CD8-positive, alpha-beta memory T cell (primary cell): ENCODE data around the gene APH1A. TPM values are rescaled to one million over a fixed set of nuclear protein-coding genes. Genes with fewer than 3 reads are reported as not detected.
"Not testable (repeated sequence)": the region's sequence is repeated elsewhere in the genome, so short reads cannot be mapped to it uniquely, and the experiment has no call there.

Experiments
- CTCF ChIA-PET: fragments of 350-600 bp; sonication (Branson Sonifier 250); formaldehyde crosslinking; loops from one replicate; lab custom pipeline; 2021; ENCODE audit warnings: antibody characterized with exemption; lab: Charles Lee
- POLR2A ChIA-PET: fragments of 350-600 bp; sonication (Branson Sonifier 250); formaldehyde crosslinking; loops from one replicate; lab custom pipeline; 2021; ENCODE audit warnings: antibody characterized with exemption; lab: Charles Lee
- DNase-seq, 5 donors: peaks; one replicate each; pipeline versions ENCODE4 v3.0.0 to v3.0.0-alpha.2; 2020 to 2022; ENCODE audit warnings: mixed read lengths in 1 of 5
- H3K27ac ChIP-seq: one replicate; pipeline ENCODE4 v1.7.0; 2013; ENCODE audit warnings: low read depth, mild to moderate bottlenecking, low read length, moderate library complexity
- H3K27me3 ChIP-seq: 2 replicates; pipeline ENCODE4 v1.7.0; 2013; ENCODE audit warnings: low read length, mild to moderate bottlenecking; ENCODE audit not compliant: insufficient read depth, poor library complexity, severe bottlenecking
- H3K36me3 ChIP-seq: 2 replicates; pipeline ENCODE4 v1.7.0; 2013; ENCODE audit warnings: mild to moderate bottlenecking, low read length, moderate library complexity; ENCODE audit not compliant: insufficient read depth
- H3K4me1 ChIP-seq: 2 replicates; pipeline ENCODE4 v1.7.0; 2013; ENCODE audit warnings: mild to moderate bottlenecking, low read length, moderate library complexity; ENCODE audit not compliant: insufficient read depth
- H3K4me3 ChIP-seq: 2 replicates; pipeline ENCODE4 v1.7.0; 2013; ENCODE audit warnings: mild to moderate bottlenecking, low read length
- H3K9me3 ChIP-seq: 2 replicates; pipeline ENCODE4 v1.7.0; 2013; ENCODE audit warnings: mild to moderate bottlenecking, low read length
- H3K27ac Mint-ChIP-seq, 8 donors: one replicate each; pipeline ENCODE4 v1.8.0; 2020 to 2021; ENCODE audit warnings: mixed read lengths in 8 of 8, mild to moderate bottlenecking in 6 of 8, inconsistent platforms in 3 of 8, moderate library complexity in 3 of 8
- H3K27me3 Mint-ChIP-seq, 2 donors: one replicate each; pipeline ENCODE4 v1.8.0; 2020 to 2021; ENCODE audit warnings: mixed read lengths in 2 of 2, mild to moderate bottlenecking in 1 of 2, moderate library complexity in 1 of 2
- H3K36me3 Mint-ChIP-seq, 3 donors: one replicate each; pipeline ENCODE4 v1.8.0; 2020 to 2021; ENCODE audit warnings: mixed read lengths in 3 of 3, inconsistent platforms in 1 of 3, mild to moderate bottlenecking in 1 of 3
- H3K4me1 Mint-ChIP-seq, 3 donors: one replicate each; pipeline ENCODE4 v1.8.0; 2020 to 2021; ENCODE audit warnings: mixed read lengths in 3 of 3, inconsistent platforms in 1 of 3, mild to moderate bottlenecking in 1 of 3
- H3K4me3 Mint-ChIP-seq, 7 donors: one replicate each; pipeline ENCODE4 v1.8.0; 2020 to 2021; ENCODE audit warnings: mixed read lengths in 7 of 7, mild to moderate bottlenecking in 6 of 7, moderate library complexity in 4 of 7, inconsistent platforms in 2 of 7
- H3K9me3 Mint-ChIP-seq, 5 donors: one replicate each; pipeline ENCODE4 v1.8.0; 2020 to 2022; ENCODE audit warnings: mixed read lengths in 5 of 5, mild to moderate bottlenecking in 3 of 5, moderate library complexity in 2 of 5, inconsistent platforms in 1 of 5
- polyA plus RNA-seq: library from polyadenylated mRNA; unstranded; fragments of 300-500 nt; fragmentation: Illumina TruSeq; gene quantifications from one replicate; pipeline ENCODE4 v1.2.3, GENCODE V29; 2021
- total RNA-seq, 2 experiments: library from RNA; stranded (reverse); gene quantifications; one replicate each; pipeline ENCODE4 v1.2.3, GENCODE V29; 2021

APH1A gene
- total and polyA plus RNA-seq, 3 experiments from 2014 or later = 63.4 to 140 (median 139) TPM

DNA sequence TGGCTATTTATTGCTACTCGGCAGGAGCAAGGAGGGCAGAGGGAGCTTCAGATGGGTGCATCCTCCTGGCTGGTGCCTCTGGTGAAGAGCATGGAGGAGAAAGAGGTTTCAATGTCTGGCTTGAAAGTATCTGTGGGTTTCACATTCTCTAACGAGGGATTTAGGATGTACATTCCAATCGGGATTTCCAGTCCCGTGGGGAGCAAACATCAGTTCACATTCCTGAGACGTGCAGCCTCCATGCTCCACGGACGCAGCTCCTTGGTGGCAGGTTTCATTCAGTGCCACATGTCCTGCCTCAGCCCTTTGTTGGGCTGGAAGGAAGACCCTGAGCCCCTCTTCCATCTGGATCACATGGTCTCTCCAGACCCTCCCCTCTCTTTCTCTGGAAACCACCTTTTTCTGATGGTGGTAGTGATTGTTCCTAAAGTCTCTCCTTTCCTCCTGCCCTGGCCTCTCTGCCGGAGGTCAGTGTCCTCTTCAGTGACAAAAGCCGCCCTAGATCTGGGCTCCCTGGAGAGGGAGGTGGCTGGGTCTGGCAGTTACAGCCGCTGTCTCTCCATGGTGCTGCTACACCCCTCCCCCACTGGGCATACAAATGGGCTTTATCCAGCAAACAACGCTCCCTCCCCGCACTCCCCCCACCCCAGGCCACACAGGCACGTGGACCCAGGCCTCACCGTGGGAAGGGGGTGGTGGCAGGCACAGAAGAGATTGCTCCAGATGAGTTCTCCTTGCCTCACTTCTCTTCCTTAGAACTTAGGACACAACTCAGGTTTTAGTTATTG lies 12.1 kb downstream of the APH1A start:
- H3K27me3 Mint-ChIP-seq = peaks cover 37 to 45% of the 10 kb centered on the region in 2 donors
- no peaks in the 10 kb centered on the region for H3K36me3 ChIP-seq
- no peaks in the 10 kb centered on the region for H3K9me3 ChIP-seq
- no peak for DNase-seq
- H3K27ac Mint-ChIP-seq = peak overlapping the region in 1 of 8 donors; percentile 14
- H3K4me1 Mint-ChIP-seq = peaks cover 12 to 18% (median 14%) of the 10 kb centered on the region in 3 donors
- H3K27ac ChIP-seq = no peak overlapping the region
- no peaks in the 10 kb centered on the region for H3K36me3 Mint-ChIP-seq
- peaks cover 12% of the 10 kb centered on the region for H3K4me1 ChIP-seq
- H3K9me3 Mint-ChIP-seq = peaks cover 0 to 3% (median 0%) of the 10 kb centered on the region in 5 donors
- CTCF ChIA-PET = interaction anchor here (0.6 to 3.7 kb wide), 22 partner anchors 9 to 791 kb away, joined by 3 to 32 read pairs (median 4); partner anchors contain the start of genes ANP32E, APH1A, C1orf54 and C1orf56
- H3K27me3 ChIP-seq = peaks cover 16% of the 10 kb centered on the region
- H3K4me3 Mint-ChIP-seq = peak overlapping the region in 1 of 7 donors; percentile 16
- H3K4me3 ChIP-seq = no peak overlapping the region
- POLR2A ChIA-PET = interaction anchor here (1.0 to 1.1 kb wide), 2 partner anchors 23 to 107 kb away, joined by 3 to 4 read pairs; no protein-coding TSS in a partner anchor

DNA sequence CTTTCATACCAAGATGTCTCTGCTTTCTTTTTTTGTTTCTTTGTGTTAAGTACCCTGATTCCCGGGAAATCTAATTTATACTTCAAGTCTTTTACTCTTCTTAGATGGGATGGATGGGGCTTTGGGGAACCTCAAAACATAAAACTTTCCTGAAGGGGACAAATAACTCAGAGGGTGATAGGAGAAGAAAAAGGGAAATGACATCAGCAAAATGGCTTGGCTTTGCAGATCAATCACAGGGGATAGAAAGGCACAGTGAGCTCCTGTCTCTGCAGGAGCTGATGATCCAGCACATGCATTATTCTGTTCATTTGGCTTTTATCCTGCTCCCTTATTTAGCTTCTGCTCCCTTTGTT lies 12.6 kb downstream of the APH1A start:
- Mint-ChIP-seq H3K9me3 (peaks cover 0 to 3% (median 0%) of the 10 kb centered on the region in 5 donors), H3K27me3 (peaks cover 35 to 45% of the 10 kb centered on the region in 2 donors), H3K27ac (peak overlapping the region in 3 of 8 donors; percentile 17 to 86 (median 56)), H3K4me1 (peaks cover 12 to 18% (median 14%) of the 10 kb centered on the region in 3 donors), H3K4me3 (peak overlapping the region; percentile 4 to 77 (median 48)), H3K36me3 (no peaks in the 10 kb centered on the region)
- H3K27ac ChIP-seq = no peak overlapping the region
- peaks cover 12% of the 10 kb centered on the region for H3K4me1 ChIP-seq
- H3K9me3 ChIP-seq = no peaks in the 10 kb centered on the region
- ChIA-PET CTCF (interaction anchor here (0.6 to 3.7 kb wide), 25 partner anchors 9 to 792 kb away, joined by 3 to 32 read pairs (median 4); partner anchors contain the start of genes ANP32E, APH1A, C1orf54 and C1orf56), POLR2A (interaction anchor here (1.0 to 1.1 kb wide), 2 partner anchors 22 to 107 kb away, joined by 3 to 4 read pairs; no protein-coding TSS in a partner anchor)
- no peak overlapping the region for H3K4me3 ChIP-seq
- peaks cover 16% of the 10 kb centered on the region for H3K27me3 ChIP-seq
- H3K36me3 ChIP-seq = no peaks in the 10 kb centered on the region
- no peak for DNase-seq

GRCh38 chr1:150249936-150250335 lies 18.9 kb downstream of the APH1A start:
- no peaks in the 10 kb centered on the region for H3K9me3 ChIP-seq
- H3K36me3 Mint-ChIP-seq = no peaks in the 10 kb centered on the region
- H3K27ac Mint-ChIP-seq = peak overlapping the region in 1 of 8 donors; percentile 3
- no peaks in the 10 kb centered on the region for H3K4me1 ChIP-seq
- DNase-seq = no peak
- H3K27me3 ChIP-seq = no peaks in the 10 kb centered on the region
- no peak overlapping the region for H3K4me3 ChIP-seq
- H3K36me3 ChIP-seq = no peaks in the 10 kb centered on the region
- H3K4me3 Mint-ChIP-seq = no peak overlapping the region
- no peaks in the 10 kb centered on the region for H3K4me1 Mint-ChIP-seq
- H3K27me3 Mint-ChIP-seq = peaks cover 7 to 12% of the 10 kb centered on the region in 2 donors
- ChIA-PET CTCF (interaction anchor here (0.6 kb wide), 1 partner anchor 63 kb away, joined by 3 read pairs; no protein-coding TSS in a partner anchor), POLR2A (no interaction called here)
- no peaks in the 10 kb centered on the region for H3K9me3 Mint-ChIP-seq
- no peak overlapping the region for H3K27ac ChIP-seq

- Histone ChIP-seq H3K4me1 (no peaks in the 10 kb centered on the region), H3K36me3 (no peaks in the 10 kb centered on the region), H3K9me3 (no peaks in the 10 kb centered on the region), H3K27me3 (no peaks in the 10 kb centered on the region), H3K4me3 (no peak overlapping the region), H3K27ac (no peak overlapping the region)
- no peak overlapping the region for H3K27ac Mint-ChIP-seq
- H3K9me3 Mint-ChIP-seq = no peaks in the 10 kb centered on the region
- H3K36me3 Mint-ChIP-seq = no peaks in the 10 kb centered on the region
- H3K27me3 Mint-ChIP-seq = peaks cover 3% of the 10 kb centered on the region in 2 donors
- ChIA-PET POLR2A (no interaction called here), CTCF (no interaction called here)
- DNase-seq = no peak
- no peaks in the 10 kb centered on the region for H3K4me1 Mint-ChIP-seq
- no peak overlapping the region for H3K4me3 Mint-ChIP-seq
Observed at GRCh38 chr1:150243003-150243402, 25.8 kb downstream of the APH1A start.

- Histone ChIP-seq H3K27ac (no peak overlapping the region), H3K36me3 (no peaks in the 10 kb centered on the region), H3K27me3 (no peaks in the 10 kb centered on the region), H3K4me1 (peaks cover 18% of the 10 kb centered on the region), H3K4me3 (no peak overlapping the region), H3K9me3 (no peaks in the 10 kb centered on the region)
- H3K9me3 Mint-ChIP-seq = no peaks in the 10 kb centered on the region
- H3K4me3 Mint-ChIP-seq = peak overlapping the region in 2 of 7 donors; percentile 30 to 48
- POLR2A ChIA-PET = no interaction called here
- H3K27ac Mint-ChIP-seq = peak overlapping the region in 2 of 8 donors; percentile 17 to 19
- peaks cover 0 to 7% (median 0%) of the 10 kb centered on the region in 3 donors for H3K36me3 Mint-ChIP-seq
- DNase-seq = no peak
- peaks cover 0 to 4% of the 10 kb centered on the region in 2 donors for H3K27me3 Mint-ChIP-seq
- CTCF ChIA-PET = no interaction called here
- H3K4me1 Mint-ChIP-seq = peaks cover 16 to 18% (median 17%) of the 10 kb centered on the region in 3 donors
Observed at GRCh38 chr1:150237746-150238145, 31.1 kb downstream of the APH1A start.

- H3K36me3 Mint-ChIP-seq = not testable (repeated sequence)
Observed at GRCh38 chr1:150237176-150237575, 31.6 kb downstream of the APH1A start.

DNA sequence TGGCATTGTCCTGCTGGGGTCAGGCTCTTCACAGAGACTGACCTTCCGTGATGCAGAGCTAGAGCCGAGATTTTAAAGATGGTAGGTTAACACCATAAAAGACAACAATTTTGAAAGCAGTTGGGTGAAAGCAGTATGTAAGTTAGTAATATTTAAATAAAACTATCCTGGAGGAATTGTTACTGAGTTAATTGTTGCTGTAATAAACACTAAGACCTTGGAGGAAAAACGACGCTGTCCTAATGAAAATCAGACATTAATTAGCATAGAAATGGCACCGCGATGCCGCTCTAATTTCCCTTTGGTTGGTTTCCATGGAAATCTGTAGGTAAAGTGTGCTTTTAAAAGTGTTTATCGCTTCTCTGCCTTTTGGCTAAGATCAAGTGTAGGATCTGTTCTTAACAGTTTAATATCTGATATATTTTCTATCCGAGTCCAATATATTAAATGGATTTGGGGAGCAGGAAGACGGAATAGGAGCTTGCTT lies 32.2 kb downstream of the APH1A start:
- ChIA-PET CTCF (interaction anchor here (1.5 kb wide), 2 partner anchors 19 to 49 kb away, joined by 3 to 4 read pairs; no protein-coding TSS in a partner anchor), POLR2A (no interaction called here)
- Histone ChIP-seq H3K27me3 (no peaks in the 10 kb centered on the region), H3K4me3 (peak overlapping the region; percentile 96), H3K4me1 (peaks cover 18% of the 10 kb centered on the region), H3K27ac (peak overlapping the region; percentile 98), H3K36me3 (no peaks in the 10 kb centered on the region), H3K9me3 (no peaks in the 10 kb centered on the region)
- Mint-ChIP-seq H3K4me1 (peaks cover 17 to 23% (median 17%) of the 10 kb centered on the region in 3 donors), H3K4me3 (no peak overlapping the region), H3K27me3 (peaks cover 0 to 4% of the 10 kb centered on the region in 2 donors), H3K9me3 (no peaks in the 10 kb centered on the region), H3K27ac (no peak overlapping the region), H3K36me3 (peaks cover 0 to 8% (median 0%) of the 10 kb centered on the region in 3 donors)
- DNase-seq = no peak

More at GRCh38 chr1:150237176-150237575, 31.6 kb downstream of the APH1A start:
- H3K27me3 Mint-ChIP-seq, DNase-seq, H3K27ac Mint-ChIP-seq, H3K4me3 ChIP-seq, H3K36me3 ChIP-seq, H3K27me3 ChIP-seq, POLR2A ChIA-PET, CTCF ChIA-PET, H3K9me3 ChIP-seq, H3K9me3 Mint-ChIP-seq: not testable (repeated sequence)
- Mint-ChIP-seq H3K4me1 (peaks cover 17 to 20% (median 17%) of the 10 kb centered on the region in 3 donors), H3K4me3 (peak overlapping the region in 2 of 7 donors; percentile 30 to 48)
- H3K4me1 ChIP-seq = peaks cover 18% of the 10 kb centered on the region
- H3K27ac ChIP-seq = peak overlapping the region; percentile 98
